Body of pancreas (tissue), 4 donors: ENCODE measurements around the gene HMGXB4. TPM values are rescaled to one million over a fixed set of nuclear protein-coding genes. Genes with fewer than 3 reads are reported as not detected.

Experiments
- ATAC-seq: fragments of 150-250 bp; one replicate; pipeline ENCODE4 v1.9.1; 2016
- DNase-seq, 4 donors: peaks; one replicate each; pipeline ENCODE4 v3.0.0-alpha.2; 2019
- H3K27ac ChIP-seq, 4 donors: fragments of 200-600 bp; sonication (generic); 1 replicate in 3 of 4; 2 replicates in 1 of 4; pipeline versions ENCODE4 v1.5.1 to v1.6.1; 2016 to 2019; ENCODE audit warnings: mild to moderate bottlenecking in 1 of 4, mixed read lengths in 1 of 4, moderate library complexity in 1 of 4
- H3K27me3 ChIP-seq, 2 donors: fragments of 200-600 bp; sonication (generic); one replicate each; pipeline ENCODE4 v1.6.0; 2016; ENCODE audit warnings: mild to moderate bottlenecking in 1 of 2
- H3K36me3 ChIP-seq, 2 donors: fragments of 200-600 bp; sonication (generic); replicated peaks in 1 of 2; 2 replicates each; pipeline ENCODE4 v1.5.1; 2016; ENCODE audit warnings: low read depth in 2 of 2; ENCODE audit not compliant: insufficient read depth in 1 of 2
- H3K4me1 ChIP-seq: fragments of 200-600 bp; sonication (generic); one replicate; pipeline ENCODE4 v1.6.0; 2016
- H3K4me3 ChIP-seq, 2 donors: fragments of 200-600 bp; sonication (generic); 1 replicate in 1 of 2; 2 replicates in 1 of 2; pipeline ENCODE4 v1.5.1; 2016 to 2019
- H3K9me3 ChIP-seq, 3 donors: fragments of 200-600 bp; sonication (generic); 1 replicate in 2 of 3; 2 replicates in 1 of 3; pipeline ENCODE4 v1.5.1; 2016
- POLR2A ChIP-seq, 3 donors: fragments of 450-650 bp; IDR thresholded peaks; one replicate each; pipeline ENCODE4 v1.6.1; 2016; ENCODE audit warnings: antibody characterized with exemption in 3 of 3, mild to moderate bottlenecking in 2 of 3
- WGBS, 2 donors: methylation state at CpG; one replicate each; pipeline ENCODE4 v1.1.5; 2017; 5-methylcytosine and 5-hydroxymethylcytosine counted together
- intact Hi-C: fragments of 100-400 bp; cut with DNase I; formaldehyde crosslinking; loops from one replicate; pipeline ENCODE4 v1.15.1; 2023
- total RNA-seq, 2 donors: library from RNA; depleted of rRNA; stranded (reverse); fragments of >200 nt; gene quantifications; one replicate each; pipeline ENCODE4 v1.1.0, GENCODE V29; 2016
- TF ChIP-seq, protein P1 (sequence below), 7 experiments: fragments of 450-650 bp in 4 of 7; fragments of 200-600 bp in 3 of 7; sonication (generic) in 3 of 7; IDR thresholded peaks; one replicate each; pipeline ENCODE4 v1.5.1; 2016 to 2019; ENCODE audit warnings: antibody characterized with exemption in 7 of 7

HMGXB4 gene
- total RNA-seq, 2 donors from 2014 or later = 8.2 to 13.0 TPM

DNA sequence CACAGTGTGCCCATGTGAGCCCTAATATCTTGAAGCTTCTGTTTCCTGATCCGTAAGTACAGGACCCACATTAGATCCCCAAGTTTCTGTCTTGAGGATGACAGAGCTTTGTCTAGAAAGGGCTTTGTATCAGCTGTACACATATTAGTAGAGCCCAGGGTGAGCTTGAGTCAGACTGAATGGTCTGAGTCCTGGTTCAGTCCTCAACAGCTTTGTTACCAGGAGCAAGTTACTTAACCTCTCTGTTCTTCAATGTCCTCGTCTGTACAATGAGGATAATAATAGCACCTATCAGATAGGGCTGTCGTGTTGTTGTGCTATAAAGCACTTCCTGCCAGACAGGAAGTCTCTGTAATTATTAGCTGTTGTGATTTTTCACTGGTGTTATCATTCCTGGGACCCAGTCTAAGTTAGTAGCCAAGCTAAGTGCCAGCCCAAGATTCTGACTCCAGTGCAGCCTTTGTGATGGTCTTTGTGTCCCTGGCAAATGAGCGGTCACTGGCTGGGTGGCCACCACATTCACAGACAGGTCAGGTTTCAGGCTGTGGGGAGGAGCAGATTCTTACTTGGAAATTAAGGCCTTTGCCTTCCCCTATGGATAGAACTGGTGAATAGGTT lies 49.2 kb downstream of the HMGXB4 start:
- Histone ChIP-seq H3K36me3 (no peaks in the 10 kb centered on the region), H3K27ac (no peak overlapping the region), H3K4me1 (peaks cover 24% of the 10 kb centered on the region), H3K4me3 (no peak overlapping the region), H3K27me3 (no peaks in the 10 kb centered on the region), H3K9me3 (no peaks in the 10 kb centered on the region)
- TF ChIP-seq, protein P1, sequence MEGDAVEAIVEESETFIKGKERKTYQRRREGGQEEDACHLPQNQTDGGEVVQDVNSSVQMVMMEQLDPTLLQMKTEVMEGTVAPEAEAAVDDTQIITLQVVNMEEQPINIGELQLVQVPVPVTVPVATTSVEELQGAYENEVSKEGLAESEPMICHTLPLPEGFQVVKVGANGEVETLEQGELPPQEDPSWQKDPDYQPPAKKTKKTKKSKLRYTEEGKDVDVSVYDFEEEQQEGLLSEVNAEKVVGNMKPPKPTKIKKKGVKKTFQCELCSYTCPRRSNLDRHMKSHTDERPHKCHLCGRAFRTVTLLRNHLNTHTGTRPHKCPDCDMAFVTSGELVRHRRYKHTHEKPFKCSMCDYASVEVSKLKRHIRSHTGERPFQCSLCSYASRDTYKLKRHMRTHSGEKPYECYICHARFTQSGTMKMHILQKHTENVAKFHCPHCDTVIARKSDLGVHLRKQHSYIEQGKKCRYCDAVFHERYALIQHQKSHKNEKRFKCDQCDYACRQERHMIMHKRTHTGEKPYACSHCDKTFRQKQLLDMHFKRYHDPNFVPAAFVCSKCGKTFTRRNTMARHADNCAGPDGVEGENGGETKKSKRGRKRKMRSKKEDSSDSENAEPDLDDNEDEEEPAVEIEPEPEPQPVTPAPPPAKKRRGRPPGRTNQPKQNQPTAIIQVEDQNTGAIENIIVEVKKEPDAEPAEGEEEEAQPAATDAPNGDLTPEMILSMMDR (IDR thresholded peaks at IDR 0.05) = no peak
- TF ChIP-seq POLR2A (IDR thresholded peaks at IDR 0.05) = no peak
- no peak for DNase-seq
- intact Hi-C loops = no loop called here
- WGBS, 2 donors = 45 to 53% methylated on average over 4 of the region's 4 CpGs
- no peak for ATAC-seq

DNA sequence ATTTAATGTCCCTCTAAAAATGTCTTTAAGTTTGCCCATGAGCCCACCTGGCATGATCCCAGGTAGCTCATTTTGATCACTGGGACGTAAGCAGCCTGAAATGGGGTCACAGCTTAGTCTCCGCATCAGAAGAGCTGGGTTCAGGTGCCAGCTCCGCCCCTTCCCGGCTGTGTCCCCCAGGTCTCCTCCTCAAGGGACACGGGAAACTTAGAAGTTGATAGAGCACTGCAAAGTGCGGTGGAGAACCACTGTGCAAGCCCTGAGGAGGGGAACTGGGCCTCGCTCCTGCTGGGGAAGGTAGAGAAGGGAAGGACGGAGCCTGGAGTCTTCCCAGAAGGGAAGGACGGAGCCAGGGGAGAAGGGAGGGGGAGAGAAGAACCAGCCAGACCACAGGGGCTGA lies 50.1 kb downstream of the HMGXB4 start:
- ATAC-seq (no peak), DNase-seq (no peak)
- TF ChIP-seq, protein P1 (IDR thresholded peaks at IDR 0.05) = no peak
- TF ChIP-seq POLR2A (IDR thresholded peaks at IDR 0.05) = no peak
- intact Hi-C loops = no loop called here
- peaks cover 27% of the 10 kb centered on the region for H3K4me1 ChIP-seq
- 80 to 85% methylated on average over 9 of the region's 9 CpGs for WGBS, 2 donors
- H3K9me3 ChIP-seq = no peaks in the 10 kb centered on the region
- H3K4me3 ChIP-seq = no peak overlapping the region
- no peaks in the 10 kb centered on the region for H3K27me3 ChIP-seq
- no peaks in the 10 kb centered on the region for H3K36me3 ChIP-seq
- H3K27ac ChIP-seq = no peak overlapping the region

DNA sequence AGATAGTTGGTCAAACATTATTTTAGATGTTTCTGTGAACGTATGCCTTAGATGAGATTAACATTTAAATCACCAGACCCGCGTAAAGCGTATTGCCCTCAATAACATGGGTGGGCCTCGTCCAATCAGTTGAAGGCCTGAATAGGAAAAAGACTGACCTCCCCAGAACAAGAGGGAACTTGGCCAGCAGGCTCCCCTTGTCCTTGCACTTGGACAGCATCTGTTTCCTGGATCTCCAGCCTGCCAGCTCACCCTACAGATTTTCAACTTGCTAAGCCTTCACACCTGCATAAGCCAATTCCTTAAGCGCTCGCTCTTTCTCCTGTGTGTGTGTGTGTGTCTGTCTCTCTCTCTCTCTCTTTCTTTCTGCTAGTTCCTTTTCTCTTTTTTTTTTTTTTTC lies 50.6 kb downstream of the HMGXB4 start:
- no peak overlapping the region for H3K27ac ChIP-seq
- no peaks in the 10 kb centered on the region for H3K27me3 ChIP-seq
- no peaks in the 10 kb centered on the region for H3K9me3 ChIP-seq
- no peaks in the 10 kb centered on the region for H3K36me3 ChIP-seq
- 87 to 88% methylated on average over 7 of the region's 7 CpGs for WGBS, 2 donors
- peaks cover 32% of the 10 kb centered on the region for H3K4me1 ChIP-seq
- DNase-seq (no peak), ATAC-seq (no peak)
- TF ChIP-seq, protein P1 (IDR thresholded peaks at IDR 0.05) = no peak
- no peak for TF ChIP-seq POLR2A (IDR thresholded peaks at IDR 0.05)
- intact Hi-C loops = no loop called here
- no peak overlapping the region for H3K4me3 ChIP-seq

DNA sequence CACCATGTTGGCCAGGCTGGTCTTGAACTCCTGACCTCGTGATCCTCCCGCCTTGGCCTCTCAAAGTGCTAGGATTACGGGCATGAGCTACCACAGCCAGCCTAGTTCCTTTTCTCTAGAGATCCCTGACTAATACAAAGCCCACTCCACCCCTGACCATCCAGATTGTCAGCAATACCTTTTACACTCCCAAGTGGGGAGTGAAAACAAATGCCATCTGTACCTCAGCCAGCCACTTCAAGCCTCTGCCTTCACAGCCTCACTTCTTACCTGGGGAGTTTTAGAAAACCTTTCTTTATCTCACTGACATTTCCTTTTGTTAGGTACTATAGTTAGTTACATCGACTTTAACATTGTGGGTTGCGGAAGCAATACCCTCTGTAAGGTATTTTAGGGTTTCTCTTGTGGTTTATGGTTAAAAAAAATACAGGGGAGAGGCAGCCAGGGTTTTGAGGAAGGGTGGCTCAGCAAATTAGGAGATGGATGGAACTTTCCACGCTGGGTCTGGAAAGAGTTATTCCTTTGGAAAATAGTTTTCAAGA lies 51.3 kb downstream of the HMGXB4 start:
- ATAC-seq (no peak), DNase-seq (no peak)
- WGBS, 2 donors = 59 to 92% methylated on average over 6 of the region's 6 CpGs
- Histone ChIP-seq H3K36me3 (no peaks in the 10 kb centered on the region), H3K9me3 (no peaks in the 10 kb centered on the region), H3K27me3 (no peaks in the 10 kb centered on the region), H3K27ac (no peak overlapping the region), H3K4me3 (no peak overlapping the region), H3K4me1 (peaks cover 39% of the 10 kb centered on the region)
- TF ChIP-seq, protein P1 (IDR thresholded peaks at IDR 0.05) = no peak
- TF ChIP-seq POLR2A (IDR thresholded peaks at IDR 0.05) = no peak
- intact Hi-C loops = no loop called here
